Medulla oblongata (tissue), 1 donor: ENCODE measurements around the gene SUPT7L.

Source experiments
- DNase-seq: peaks from one replicate; pipeline ENCODE4 v3.0.0-alpha.2; 2015; ENCODE audit errors: extremely low spot score

SUPT7L gene

DNA sequence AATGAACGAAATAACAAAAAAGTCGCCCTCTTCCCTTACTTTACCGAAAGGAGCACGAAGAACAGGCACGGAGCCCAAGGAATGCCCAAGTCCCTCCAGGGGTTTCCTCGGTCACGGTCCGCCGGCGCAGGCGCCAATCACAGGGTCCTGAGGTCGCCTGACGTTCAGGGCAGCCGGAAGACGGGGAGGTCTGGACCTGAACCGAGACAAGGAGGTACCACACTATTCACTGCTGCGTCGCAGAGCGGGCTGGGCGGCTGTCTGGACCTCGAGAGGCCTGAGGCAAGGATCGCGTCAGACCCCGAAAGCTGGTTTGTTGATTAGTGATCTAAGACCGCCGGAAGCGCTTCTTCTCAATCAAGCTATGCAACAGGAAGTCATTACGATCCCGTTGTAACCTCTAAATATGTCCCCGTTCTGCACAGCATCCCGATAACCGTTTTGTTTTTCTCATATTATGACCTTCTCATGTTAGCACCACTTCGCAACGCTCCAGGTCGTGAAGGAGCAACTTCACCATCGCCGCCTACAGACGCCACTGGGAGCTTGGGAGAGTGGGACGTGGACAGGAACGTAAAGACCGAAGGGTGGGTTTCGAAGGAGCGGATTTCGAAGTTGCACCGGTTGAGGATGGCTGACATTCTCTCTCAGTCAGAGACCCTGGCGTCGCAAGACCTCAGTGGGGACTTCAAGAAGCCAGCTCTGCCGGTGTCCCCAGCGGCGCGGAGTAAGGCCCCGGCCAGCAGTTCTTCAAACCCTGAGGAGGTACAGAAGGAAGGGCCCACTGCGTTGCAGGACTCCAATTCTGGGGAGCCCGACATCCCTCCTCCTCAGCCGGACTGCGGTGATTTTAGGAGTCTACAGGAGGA, at the start of gene SUPT7L, which contains the start of gene SLC4A1AP:
Gene SUPT7L (minus strand): TSS at position 330 of the 869 bp plus-strand sequence. CDS start 1,422 bp downstream, outside the sequence.
Gene SLC4A1AP (plus strand): TSS at position 605 of the 869 bp plus-strand sequence. CDS start 26 bp downstream, at position 631.
- DNase-seq: peak; percentile 86

- DNase-seq: no peak
These were observed 49.8 kb upstream of the SUPT7L start for GRCh38 chr2:27713201-27713600.

- no peak for DNase-seq
These were observed 49.1 kb upstream of the SUPT7L start for GRCh38 chr2:27712522-27712921.

DNA sequence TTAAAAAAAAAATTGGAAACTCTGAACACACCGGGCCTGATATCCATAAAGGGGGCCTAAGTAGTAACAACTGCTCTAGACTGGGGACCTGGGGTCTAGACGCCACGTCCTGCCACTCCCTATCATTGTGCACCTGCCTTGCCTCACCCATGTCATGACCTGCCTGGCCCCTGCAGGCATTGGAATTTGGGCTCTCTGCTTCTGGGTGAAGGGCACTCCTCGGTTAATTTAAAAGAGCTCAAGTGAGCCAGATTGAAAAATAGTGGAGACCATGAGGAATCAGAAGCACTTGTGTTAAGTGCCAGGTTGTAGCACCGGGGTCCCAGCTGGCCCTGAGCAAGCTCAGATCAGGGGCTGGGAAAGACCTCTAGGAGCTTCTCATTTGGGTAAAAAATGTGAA, 48.4 kb upstream of the SUPT7L start:
- no peak for DNase-seq

GRCh38 chr2:27710640-27711430, 47.4 kb upstream of the SUPT7L start:
- no peak for DNase-seq

DNA sequence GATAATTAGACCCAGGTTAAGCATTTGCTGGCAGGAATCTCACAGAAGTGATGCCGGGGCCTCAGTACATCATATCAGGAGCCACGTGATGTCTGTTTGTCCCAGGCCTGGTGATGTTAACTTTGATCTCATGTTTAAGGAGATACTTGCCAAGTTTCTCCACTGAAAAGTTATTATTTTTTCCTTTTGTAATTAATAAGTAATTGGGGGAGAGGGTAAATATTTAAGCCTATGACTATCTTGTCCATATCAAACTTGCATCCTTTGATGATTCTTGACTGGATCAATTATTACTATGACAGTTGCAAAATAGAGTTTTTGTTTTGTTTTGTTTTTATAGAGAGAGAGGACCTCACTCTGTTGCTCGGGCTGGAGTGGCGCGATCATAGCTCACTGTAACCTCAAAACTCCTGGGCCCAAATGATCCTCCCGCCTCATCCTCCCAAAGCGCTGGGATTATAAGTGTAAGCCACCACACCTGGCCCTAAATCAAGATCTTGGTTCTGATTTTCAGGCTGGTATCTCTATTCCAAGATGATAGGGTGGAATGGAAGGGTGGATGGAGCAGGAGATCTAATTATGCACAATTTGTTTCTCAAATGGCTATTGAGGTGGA, 46.7 kb upstream of the SUPT7L start:
- DNase-seq: no peak

GRCh38 chr2:27709326-27709725, 45.9 kb upstream of the SUPT7L start:
- no peak for DNase-seq

DNA sequence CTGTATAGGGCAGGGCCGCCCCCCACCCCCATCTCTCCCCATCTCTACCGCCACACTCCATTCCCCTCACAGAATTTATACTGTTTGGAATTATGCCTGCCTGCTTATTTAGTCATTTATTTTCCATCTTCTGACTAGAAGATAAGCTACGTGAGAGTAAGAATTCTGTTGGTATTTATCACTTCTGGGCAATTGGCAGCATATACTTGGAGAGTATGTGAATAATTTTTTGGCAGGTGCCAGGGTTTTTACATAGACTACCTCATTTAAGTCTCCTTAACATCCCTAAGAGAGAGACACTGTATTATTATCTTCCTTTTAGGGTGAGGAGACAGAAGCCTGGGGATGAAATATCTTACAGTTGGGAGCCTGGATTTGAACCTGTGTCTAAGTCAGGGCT, 45.3 kb upstream of the SUPT7L start:
- DNase-seq: no peak

GRCh38 chr2:27708257-27708654, 44.8 kb upstream of the SUPT7L start:
- no peak for DNase-seq

DNA sequence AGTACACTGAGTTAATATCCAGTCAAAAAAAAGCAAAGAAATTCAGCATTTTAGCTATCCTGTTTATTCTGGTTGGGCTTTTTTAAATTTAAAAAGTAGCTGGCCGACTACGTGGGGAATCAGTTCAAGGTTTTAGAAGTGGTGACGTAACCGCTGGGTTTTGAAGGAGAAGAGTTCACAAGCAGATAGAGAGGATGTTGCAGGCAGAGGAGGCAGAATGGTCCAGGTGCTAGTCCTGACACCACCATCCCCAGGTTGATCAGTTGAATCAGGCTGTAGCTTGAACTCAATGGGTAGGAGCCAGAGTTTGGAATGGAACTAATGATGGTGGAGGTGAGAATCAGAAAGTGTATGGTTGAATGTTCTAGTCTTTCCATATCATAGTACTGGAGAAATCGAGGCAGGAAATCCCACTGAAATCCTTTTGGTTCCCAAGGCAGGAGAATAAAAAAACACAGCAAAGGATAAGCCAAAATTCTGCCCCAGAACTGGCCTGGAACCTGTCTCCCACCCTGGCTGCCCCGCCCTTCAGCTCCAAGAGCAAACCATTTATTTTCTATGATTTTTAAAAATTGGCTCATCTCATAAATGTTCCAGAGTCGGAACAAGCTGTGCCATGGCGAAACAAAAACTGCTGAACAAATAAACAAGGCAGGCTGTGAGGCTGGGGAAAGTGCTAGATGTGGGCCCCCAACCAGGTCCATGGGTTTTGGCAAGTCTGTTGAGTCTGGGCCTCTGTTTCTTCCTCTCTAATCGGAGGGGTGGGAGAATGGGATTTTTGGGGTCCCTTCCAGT, 44.2 kb upstream of the SUPT7L start:
- no peak for DNase-seq

DNA sequence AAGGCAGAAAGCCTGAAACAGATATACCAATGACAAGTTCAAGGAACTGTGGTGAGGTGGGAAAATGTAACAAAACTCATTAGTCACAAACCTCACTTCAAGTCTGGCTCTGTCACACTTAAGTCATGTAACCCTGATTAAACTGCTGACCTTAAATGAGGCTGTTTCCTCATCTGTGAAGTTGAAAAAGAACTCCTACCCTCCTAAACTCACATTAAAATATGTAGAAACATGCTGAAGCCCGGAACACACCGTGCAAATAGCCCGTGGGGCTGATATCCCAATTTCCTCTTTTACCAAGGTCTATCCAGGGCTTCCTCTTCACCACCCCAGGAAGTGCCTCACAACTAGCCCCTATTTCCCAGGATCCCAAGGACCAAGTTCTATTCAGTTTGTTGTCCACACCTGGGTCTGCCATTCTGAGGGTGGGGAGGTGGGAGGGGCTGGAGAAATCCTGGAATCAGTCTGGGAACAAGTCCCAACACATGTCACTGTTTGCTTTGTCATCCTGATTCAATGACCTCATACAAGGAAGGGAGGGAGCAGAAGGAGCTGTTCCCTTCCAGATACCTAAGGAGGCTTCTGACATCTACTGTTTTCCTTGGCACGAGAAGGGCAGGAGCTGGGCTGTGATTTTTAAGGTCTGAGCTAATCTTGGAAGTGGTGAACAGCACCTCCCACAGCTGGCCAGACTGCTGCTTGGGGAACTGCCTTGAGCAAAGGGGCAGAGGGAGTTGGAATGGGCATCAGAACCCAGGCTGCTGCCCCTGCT, 42.6 kb upstream of the SUPT7L start:
- peak; percentile 44 for DNase-seq

GRCh38 chr2:27704342-27704876, 41.0 kb upstream of the SUPT7L start:
- DNase-seq: no peak

DNA sequence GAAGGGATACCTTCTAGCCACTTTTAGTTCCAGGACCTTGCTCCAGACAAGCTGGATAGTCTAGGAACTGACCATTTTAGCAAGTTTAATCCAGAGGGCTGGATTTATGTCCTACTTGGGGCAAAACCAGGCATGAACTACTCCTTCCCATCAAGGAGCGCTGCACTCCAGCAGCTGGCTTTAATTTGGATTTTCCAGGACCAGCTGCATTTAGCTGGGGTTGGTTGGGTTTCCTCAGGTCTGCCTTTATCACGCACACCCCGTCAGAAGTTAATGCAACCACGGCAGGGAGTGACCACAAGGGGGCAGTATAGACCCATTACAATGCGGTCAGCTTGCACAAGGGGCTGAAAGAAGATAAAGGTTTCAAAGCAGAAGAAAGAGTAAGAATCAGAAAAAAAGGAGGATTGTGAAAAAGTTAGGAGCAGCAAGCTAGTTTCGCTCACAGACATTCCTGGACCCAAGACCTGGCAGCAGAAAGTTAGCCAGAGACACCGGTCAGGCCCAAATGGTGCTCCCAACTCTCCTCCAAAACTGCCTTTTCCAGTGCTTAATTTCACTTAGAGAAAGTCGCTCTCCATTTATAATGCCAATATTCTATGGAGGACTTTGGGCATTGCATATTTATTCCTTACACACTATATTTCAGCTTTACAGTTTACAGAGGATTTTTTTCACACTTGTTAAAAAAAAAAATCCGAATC, 40.4 kb upstream of the SUPT7L start:
- DNase-seq: peak; percentile 87

GRCh38 chr2:27702302-27702701, 38.9 kb upstream of the SUPT7L start:
- no peak for DNase-seq

- no peak for DNase-seq
These were observed 38.3 kb upstream of the SUPT7L start for GRCh38 chr2:27701676-27702075.

DNA sequence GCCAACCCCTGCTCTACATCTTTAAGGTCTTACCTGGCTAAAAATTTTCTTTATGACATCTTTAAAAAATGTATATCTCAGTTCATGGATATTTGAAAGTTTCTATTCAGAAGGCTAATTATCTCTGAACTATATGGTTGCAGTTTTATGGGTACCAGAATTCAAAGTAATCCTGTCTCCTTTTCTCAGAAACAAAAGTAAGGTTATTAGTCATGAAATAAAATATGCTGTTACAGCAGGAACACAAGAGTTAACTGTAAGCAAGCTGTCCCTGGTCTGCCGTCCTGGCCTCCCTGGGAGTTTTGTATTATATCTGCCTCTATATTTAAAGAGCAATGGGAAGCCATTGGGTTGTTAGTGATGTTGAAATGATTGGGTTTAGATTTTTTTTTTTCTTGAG, 34.2 kb upstream of the SUPT7L start:
- no peak for DNase-seq

- no peak for DNase-seq
These were observed 26.6 kb upstream of the SUPT7L start for GRCh38 chr2:27690052-27690451.

GRCh38 chr2:27689424-27689823, 26.0 kb upstream of the SUPT7L start:
- no peak for DNase-seq

DNA sequence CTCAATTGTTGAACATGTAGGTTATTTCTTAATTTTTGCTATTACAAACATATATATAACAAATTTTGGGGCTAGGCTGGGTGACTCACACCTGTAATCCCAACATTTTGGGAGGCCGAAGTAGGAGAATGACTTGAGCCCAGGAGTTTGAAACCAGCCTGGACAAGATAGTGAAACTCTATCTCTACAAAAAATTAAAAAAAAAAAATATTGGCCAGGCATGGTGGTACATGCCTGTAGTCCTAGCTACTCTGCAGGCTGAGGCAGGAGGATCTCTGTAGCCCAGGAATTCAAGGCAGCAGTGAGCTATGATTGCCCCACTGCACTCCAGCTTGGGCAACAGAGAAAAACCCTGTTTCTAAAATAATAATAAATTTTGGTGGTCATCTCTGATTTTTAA, 23.8 kb upstream of the SUPT7L start:
- DNase-seq: no peak

DNA sequence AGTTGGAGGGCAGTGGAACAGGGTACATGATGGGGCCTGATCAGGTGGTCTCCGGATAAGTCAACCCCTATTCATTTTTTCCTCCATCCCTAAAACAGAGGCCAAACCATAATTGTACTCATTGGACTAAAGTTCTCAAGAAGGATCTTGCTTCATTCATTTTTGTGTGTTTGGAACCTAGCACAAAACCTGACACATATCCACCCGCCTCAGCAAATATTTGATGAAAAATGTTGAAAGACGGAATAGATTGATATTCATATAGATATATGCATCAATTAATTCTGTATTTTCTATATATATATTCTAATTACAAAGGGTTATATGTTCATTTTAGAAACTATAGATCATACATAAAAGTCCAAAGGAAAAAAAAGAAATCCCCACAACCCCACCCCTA, 22.2 kb upstream of the SUPT7L start:
- DNase-seq: no peak
